ENCODE measurements around the gene PRDM4. TPM values are rescaled to one million over a fixed set of nuclear protein-coding genes. Genes with fewer than 3 reads are reported as not detected.

The PRDM4 gene
- total and polyA plus RNA-seq, 2 of the 13 experiments (the other 11 are each of a cell fraction or from before 2014, with no cell fraction given) = 9.9 to 15.3 TPM

DNA sequence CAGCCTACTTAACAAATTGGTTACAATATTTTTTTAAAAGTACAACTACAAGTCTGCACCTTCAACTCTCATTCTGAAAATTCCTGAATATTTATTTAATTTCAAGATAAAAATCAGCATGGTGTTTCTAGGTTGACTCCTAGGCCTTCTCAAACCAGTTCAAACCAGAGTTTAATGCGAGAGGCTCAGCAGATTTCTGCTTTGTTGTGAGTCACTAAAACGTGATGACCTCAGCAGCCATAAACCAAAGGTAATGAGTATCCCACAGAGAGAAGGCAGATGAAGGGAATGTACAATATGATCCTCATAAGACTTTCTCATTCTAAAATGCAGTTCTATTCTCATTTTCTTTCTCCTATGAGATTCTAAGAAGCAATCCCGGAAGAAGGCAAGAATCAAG is 1.5 kb downstream of the PRDM4 start:
- ChIA-PET POLR2A (no interaction called here), CTCF (ENCODE audit: low intra/inter-chr PET ratio, low total read pairs) (no interaction called here)
- FAIRE-seq (no peak), ATAC-seq (no peak), DNase-seq (ENCODE audit: low spot score) (peak; percentile 23)
- no TSS peak for BruUV-seq (replicated peaks)
- Histone ChIP-seq H3K27me3 (ENCODE audit: control insufficient read depth in 1 of 2, insufficient read depth in 2 of 2, low read length in 2 of 2) (peaks cover 0 to 1% of the 10 kb centered on the region in 2 experiments; a peak in 1 of 5 replicates), H3K9ac (ENCODE audit: insufficient read depth, low read depth, low read length) (peak overlapping the region; percentile 88), H3K4me1 (ENCODE audit: insufficient read depth, low read length) (peaks cover 32% of the 10 kb centered on the region), H3K79me2 (ENCODE audit: insufficient read depth, low read length) (peaks cover 31% of the 10 kb centered on the region), H3K27ac (ENCODE audit: extremely low read length, insufficient read depth, low read length) (peak overlapping the region; percentile 64), H3K36me3 (replicated peaks in 1 of 2; ENCODE audit: control insufficient read depth in 1 of 2, insufficient read depth in 2 of 2, low read length in 2 of 2) (peaks cover 7 to 36% of the 10 kb centered on the region in 2 experiments; a peak in 4 of 5 replicates), H4K20me1 (ENCODE audit: insufficient read depth, low read length) (peaks cover 13% of the 10 kb centered on the region; the same call in 1 of the 2 replicates), H3K4me2 (ENCODE audit: low read depth, low read length) (peak overlapping the region; percentile 92), H2AFZ (ENCODE audit: low read length) (no peak overlapping the region), H3K4me3 (replicated peaks in 1 of 3; ENCODE audit: insufficient read depth in 1 of 3, low read depth in 2 of 3, low read length in 3 of 3) (peak overlapping the region; percentile 80 to 90 (median 85); a peak in 5 of 6 replicates), H3K9me3 (ENCODE audit: low read length) (no peaks in the 10 kb centered on the region)
- WGBS (ENCODE audit: low lambda C conversion rate) = 37% methylated on average over 3 of the region's 3 CpGs
- intact Hi-C loops (cut with micrococcal nuclease; ENCODE audit: unreplicated experiment) (loop anchor here (2.0 to 10.0 kb wide), 2 partner anchors 63 to 775 kb away; no protein-coding TSS in a partner anchor), in situ Hi-C loops (cut with HindIII; ENCODE audit: extremely low pct_ligation_motif_present, low pct_unique_long_range_greater_than_20kb) (no loop called here)
- TF ChIP-seq NFE2L1 (CRISPR knock-in tag; IDR thresholded peaks at IDR 0.05; ENCODE audit: borderline replicate concordance) = no peak
- no peak for TF ChIP-seq NFRKB (IDR thresholded peaks at IDR 0.05)
- peak; percentile 64 to 68 for TF ChIP-seq MAFK (conservative IDR thresholded peaks at IDR 0.05 in 1 of 2, IDR thresholded peaks at IDR 0.05 in 1 of 2; ENCODE audit: low read length in 2 of 2)
- no peak for TF ChIP-seq ZNF629 (CRISPR knock-in tag; conservative IDR thresholded peaks at IDR 0.05)
- TF ChIP-seq HNF1B (CRISPR knock-in tag; IDR thresholded peaks at IDR 0.05) = no peak
- no peak for TF ChIP-seq ZSCAN30 (CRISPR knock-in tag; IDR thresholded peaks at IDR 0.05)
- 0 out of 2 replicates have a peak, but pooled peaks have one; percentile 5 for TF ChIP-seq CREB1 (IDR thresholded peaks at IDR 0.05)
- TF ChIP-seq CREB1 (CRISPR knock-in tag; IDR thresholded peaks at IDR 0.05) = no peak
- 0 out of 2 replicates have a peak, but pooled peaks have one; percentile 8 for TF ChIP-seq FOSL2 (CRISPR knock-in tag; IDR thresholded peaks at IDR 0.05)
- no peak for TF ChIP-seq GABPB1 (CRISPR knock-in tag; IDR thresholded peaks at IDR 0.05)
- TF ChIP-seq RFX5 (IDR thresholded peaks at IDR 0.05; ENCODE audit: low read depth, low read length) = peak; percentile 41; the same call in 1 of the 2 replicates
- TF ChIP-seq MAFF (IDR thresholded peaks at IDR 0.05; ENCODE audit: low read depth, low read length) = peak; percentile 63
- TF ChIP-seq SP1 (IDR thresholded peaks at IDR 0.05) = no peak
- TF ChIP-seq SP1 (CRISPR knock-in tag; IDR thresholded peaks at IDR 0.05) = no peak
